ENCODE results near the gene TMEM139.

TMEM139 gene

GRCh38 chr7:143315776-143316175 is 31.0 kb downstream of the TMEM139 start, which contains the start of gene CLCN1:
TSS of gene CLCN1 (plus strand) at chr7:143316111. CDS start at chr7:143316213, 102 bp downstream.
- TF ChIP-seq GABPA (IDR thresholded peaks at IDR 0.05; ENCODE audit: low read depth) (no peak), SPI1 (IDR thresholded peaks at IDR 0.05; ENCODE audit: borderline replicate concordance, low read depth) (no peak), POLR2AphosphoS5 (IDR thresholded peaks at IDR 0.05; ENCODE audit: low read depth) (no peak), REST (IDR thresholded peaks at IDR 0.05; ENCODE audit: insufficient replicate concordance, low read depth) (no peak), CTCF (IDR thresholded peaks at IDR 0.05; ENCODE audit: insufficient read depth, low read length) (no peak)
- H3K27me3 ChIP-seq (ENCODE audit: insufficient read depth, poor library complexity, severe bottlenecking): no peaks in the 10 kb centered on the region
- no peak within 1 kb of the TSS for H3K27ac ChIP-seq (replicated peaks)
- DNase-seq (ENCODE audit: low read depth in 1 of 2, low spot score in 1 of 2): no peak
- no peak within 1 kb of the TSS for H3K4me3 ChIP-seq (replicated peaks; ENCODE audit: insufficient read depth, low read length)

GRCh38 chr7:143316492-143316891 is 31.7 kb downstream of the TMEM139 start:
- no peaks in the 10 kb centered on the region for H3K27me3 ChIP-seq (ENCODE audit: insufficient read depth, poor library complexity, severe bottlenecking)
- peak in 1 of 2 experiments; percentile 65 for DNase-seq (ENCODE audit: low read depth in 1 of 2, low spot score in 1 of 2)
- no peak overlapping the region for H3K27ac ChIP-seq (replicated peaks)
- no peak overlapping the region for H3K4me3 ChIP-seq (replicated peaks; ENCODE audit: insufficient read depth, low read length)
- TF ChIP-seq POLR2AphosphoS5 (IDR thresholded peaks at IDR 0.05; ENCODE audit: low read depth) (no peak), CTCF (IDR thresholded peaks at IDR 0.05; ENCODE audit: insufficient read depth, low read length) (no peak), REST (IDR thresholded peaks at IDR 0.05; ENCODE audit: insufficient replicate concordance, low read depth) (no peak), SPI1 (IDR thresholded peaks at IDR 0.05; ENCODE audit: borderline replicate concordance, low read depth) (no peak), GABPA (IDR thresholded peaks at IDR 0.05; ENCODE audit: low read depth) (no peak)

GRCh38 chr7:143318661-143319060 is 33.9 kb downstream of the TMEM139 start:
- DNase-seq (ENCODE audit: low read depth in 1 of 2, low spot score in 1 of 2): peak in 1 of 2 experiments; percentile 85
- no peak overlapping the region for H3K4me3 ChIP-seq (replicated peaks; ENCODE audit: insufficient read depth, low read length)
- no peaks in the 10 kb centered on the region for H3K27me3 ChIP-seq (ENCODE audit: insufficient read depth, poor library complexity, severe bottlenecking)
- TF ChIP-seq POLR2AphosphoS5 (IDR thresholded peaks at IDR 0.05; ENCODE audit: low read depth) (no peak), SPI1 (IDR thresholded peaks at IDR 0.05; ENCODE audit: borderline replicate concordance, low read depth) (no peak), REST (IDR thresholded peaks at IDR 0.05; ENCODE audit: insufficient replicate concordance, low read depth) (no peak), GABPA (IDR thresholded peaks at IDR 0.05; ENCODE audit: low read depth) (no peak), CTCF (IDR thresholded peaks at IDR 0.05; ENCODE audit: insufficient read depth, low read length) (no peak)
- no peak overlapping the region for H3K27ac ChIP-seq (replicated peaks)

Measured in HL-60 (cell line).